Activated T-helper 9 cell treated with anti-CD3 and anti-CD28 coated beads, Interleukin-2, amount 50 U/mL, for 16 hours (primary cell): ENCODE measurements around the gene MTX1.
"Not testable (repeated sequence)": the region's sequence is repeated elsewhere in the genome, so short reads cannot be mapped to it uniquely, and the experiment has no call there.

Experiments
- DNase-seq: peaks from one replicate; pipeline ENCODE4 v3.0.0-alpha.2; 2020; ENCODE audit warnings: low read depth

MTX1 gene

DNA sequence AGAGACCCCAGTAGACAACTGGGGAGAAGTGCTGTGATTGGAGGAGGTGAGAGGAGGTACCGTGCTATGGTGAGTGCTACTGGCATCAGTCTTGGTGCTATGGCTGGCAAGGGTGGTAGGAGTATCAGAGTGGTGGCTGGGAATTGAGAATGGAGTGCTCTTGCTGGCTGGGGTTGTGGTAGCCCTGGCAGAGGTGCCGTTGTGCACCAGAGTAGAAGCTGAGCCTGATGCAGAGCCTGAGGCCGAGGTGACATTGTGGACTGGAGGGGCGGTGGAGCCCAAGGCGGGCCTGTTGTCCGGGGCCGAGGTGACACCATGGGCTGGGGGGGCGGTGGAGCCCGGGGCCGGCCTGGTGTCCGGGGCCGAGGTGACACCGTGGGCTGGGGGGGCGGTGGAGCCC, 20.2 kb upstream of the MTX1 start:
- no peak for DNase-seq

DNA sequence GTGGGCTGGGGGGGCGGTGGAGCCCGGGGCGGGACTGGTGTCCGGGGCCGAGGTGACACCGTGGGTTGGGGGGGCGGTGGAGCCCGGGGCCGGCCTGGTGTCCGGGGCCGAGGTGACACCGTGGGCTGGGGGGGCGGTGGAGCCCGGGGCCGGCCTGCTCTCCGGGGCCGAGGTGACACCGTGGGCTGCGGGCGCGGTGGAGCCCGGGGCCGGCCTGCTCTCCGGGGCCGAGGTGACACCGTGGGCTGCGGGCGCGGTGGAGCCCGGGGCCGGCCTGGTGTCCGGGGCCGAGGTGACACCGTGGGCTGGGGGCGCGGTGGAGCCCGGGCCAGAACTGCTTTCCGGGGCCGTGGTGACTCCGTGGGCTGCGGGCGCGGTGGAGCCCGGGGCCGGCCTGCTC, 18.6 kb upstream of the MTX1 start:
- DNase-seq: not testable (repeated sequence)

DNA sequence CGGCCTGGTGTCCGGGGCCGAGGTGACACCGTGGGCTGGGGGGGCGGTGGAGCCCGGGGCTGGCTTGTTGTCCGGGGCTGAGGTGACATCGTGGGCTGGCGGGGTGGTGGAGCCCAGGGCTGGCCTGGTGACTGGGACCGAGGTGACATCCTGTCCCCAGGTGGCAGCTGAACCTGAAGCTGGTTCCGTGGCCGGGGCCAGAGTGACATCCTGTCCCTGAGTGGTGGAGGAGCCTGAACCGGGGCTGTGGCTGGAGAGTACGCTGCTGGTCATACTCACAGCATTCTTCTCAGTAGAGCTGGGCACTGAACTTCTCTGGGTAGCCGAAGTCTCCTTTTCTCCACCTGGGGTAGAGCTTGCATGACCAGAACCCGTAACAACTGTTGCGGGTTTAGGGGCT, 16.6 kb upstream of the MTX1 start:
- no peak for DNase-seq

DNA sequence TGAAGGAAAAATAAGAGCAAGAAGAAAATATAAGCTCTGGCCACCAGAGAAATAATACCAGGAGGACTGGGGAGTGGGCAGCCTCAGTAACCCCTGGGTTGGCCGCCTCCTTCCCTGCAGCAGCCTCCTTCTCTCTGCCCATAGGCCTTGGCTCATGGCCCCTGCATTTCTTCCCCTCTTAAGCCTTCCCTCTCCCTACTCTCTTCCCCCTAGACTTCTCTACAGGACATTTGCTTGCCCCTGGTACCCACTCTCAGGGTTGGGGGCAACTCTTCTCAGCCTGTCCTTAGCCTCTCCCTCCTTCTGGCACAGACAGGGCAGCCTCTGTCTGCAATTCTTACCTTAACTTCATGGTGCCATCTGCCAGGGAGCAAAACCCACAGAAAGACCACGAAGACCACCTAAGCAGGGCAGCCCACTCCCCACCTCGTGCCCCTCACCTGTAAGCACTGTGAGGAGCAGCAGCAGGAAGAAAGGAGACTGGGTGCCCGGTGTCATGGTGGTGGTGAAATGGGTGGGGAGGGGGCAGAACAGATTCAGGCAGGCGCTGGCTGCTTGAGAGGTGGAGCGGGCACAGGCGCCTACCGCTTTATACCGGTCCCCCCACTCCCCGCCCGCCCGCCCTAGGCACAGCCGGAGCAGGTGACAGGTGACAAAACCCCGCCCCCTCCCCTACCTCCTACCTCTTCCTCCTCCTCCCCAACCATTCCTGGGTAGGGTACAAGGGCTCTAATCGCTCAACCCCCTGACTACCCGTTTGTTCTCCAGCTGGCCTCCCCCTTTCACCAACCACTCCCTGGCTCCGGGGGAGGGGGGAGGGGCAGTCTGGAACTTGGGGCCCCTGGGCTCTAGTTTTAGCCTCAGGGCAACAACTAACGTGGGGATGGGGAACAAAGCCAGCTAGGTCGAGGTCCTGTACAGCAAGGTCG, 15.9 kb upstream of the MTX1 start:
- DNase-seq: no peak

DNA sequence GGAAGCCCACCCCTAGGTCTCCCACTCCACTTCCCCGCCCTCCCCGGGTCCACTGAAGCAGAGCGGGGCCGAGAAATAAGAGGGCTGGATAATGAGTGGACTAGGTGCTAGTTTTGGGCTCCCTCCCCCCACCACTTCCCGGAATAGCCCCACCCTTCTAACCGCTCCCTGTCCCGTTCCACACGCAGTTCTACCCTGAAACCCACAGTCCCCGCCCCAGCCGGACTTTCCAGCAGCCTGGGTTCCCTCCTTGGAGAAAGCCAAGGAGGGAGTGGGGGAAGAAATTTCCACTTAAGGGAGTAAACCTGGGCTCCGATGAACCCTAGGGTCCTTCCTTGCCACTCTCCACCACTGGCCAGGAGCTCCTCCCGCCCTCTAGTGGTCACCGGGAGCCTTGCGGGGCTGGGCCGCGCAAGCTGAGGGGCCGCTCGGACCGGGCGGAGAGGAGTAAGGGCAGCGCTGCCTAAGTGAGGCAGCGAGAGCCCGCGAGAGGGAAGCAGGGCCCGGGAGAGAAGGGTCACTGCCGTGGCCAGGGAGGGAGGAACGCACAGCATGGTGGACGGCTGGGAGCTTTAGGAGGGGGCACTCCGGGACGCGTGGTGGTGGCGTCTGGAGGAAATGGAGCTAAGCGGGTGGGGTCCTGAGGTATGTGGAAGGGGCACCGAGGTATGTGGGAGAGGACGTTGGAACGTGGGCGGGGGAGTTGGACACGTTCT, 15.1 kb upstream of the MTX1 start:
- peak; percentile 67 for DNase-seq

DNA sequence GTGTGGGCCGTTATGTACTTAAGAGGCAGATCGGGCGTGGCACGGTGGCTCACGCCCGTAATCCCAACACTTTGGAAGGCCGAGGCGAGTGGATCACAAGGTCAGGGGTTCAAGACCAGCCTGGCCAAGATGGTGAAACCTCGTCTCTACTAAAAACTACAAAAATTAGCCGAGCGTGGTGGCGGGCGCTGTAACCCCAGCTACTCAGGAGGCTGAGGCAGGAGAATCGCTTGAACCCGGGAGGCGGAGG, 14.6 kb upstream of the MTX1 start:
- not testable (repeated sequence) for DNase-seq

DNA sequence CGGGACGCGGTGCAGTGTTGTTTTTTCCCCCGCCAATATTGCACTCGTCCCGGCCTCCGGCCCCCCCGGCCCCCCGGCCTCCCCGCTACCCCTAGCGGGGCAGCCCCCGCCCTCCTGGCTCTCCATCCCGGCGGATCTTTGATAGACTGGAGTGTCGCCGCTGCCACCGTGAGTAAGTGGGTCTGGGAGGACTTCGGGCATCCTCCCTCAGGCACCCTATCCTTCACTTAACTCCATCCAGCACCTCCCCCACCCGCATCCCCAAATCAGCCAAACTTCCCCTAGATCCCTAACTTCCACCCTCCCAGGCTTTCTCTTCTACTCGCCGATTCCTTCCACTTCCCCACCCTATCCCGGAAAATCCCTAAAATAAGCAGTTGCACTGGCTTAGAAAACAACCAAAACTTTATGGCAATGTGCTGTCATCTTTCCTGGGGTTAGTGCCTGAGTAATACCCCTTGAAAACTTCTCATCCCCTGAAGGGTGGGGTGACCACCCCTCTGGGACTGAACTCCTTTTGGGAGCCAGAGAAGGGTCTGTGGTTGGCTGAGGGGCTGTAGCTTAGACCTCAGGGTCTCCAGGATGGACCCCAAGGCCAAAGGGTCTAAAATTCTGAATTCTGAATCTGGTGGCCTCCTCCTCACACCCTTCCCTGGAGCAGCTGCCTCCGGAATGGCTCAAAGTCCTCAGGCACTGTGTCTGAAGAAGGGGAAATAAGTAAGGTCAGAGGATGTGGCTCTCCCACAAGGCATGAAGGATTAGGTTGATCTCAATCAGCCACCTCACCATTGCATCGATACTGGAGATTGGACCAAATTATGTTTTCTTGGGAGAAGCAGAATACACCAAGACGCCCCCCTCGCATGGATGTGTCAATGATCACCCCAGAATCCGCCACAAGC, 13.0 kb upstream of the MTX1 start:
- no peak for DNase-seq

DNA sequence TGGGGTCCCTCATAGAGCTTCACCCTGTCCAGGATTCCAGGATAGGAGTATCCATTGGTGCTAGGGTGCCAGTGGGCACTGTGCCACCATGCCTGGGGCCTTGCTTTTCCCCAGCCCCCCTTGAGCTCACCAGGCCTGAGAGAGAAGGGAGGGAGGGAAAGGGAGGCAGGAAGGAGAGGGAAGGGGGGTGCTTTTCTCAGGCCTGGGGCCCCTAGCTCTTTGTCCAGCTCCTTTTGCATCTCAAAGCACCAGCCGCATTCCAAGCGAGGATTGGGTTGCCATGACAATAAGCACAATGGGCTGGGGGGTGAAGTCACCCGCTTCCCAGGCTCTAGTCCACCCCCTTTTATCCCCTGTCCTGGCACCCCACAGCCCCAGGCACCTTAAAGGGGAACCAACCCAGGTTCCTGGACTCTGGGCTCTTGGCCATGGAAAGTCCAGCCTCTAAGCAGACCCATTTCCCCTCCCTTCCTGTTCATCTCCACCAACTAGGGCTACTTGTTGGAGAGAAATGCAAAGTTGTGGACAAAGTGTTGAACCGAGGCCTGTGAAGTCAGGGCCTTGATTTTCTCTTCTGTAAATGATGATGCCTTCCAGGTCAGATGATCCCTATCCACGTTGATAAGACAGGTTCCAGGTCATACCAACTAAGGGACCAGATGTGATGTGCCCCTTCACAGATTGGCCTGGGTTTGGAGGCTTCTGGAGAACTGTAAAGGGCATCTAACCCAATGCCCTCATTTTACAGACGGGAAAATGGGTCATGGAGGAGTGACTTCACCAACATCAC, 12.2 kb upstream of the MTX1 start:
- no peak for DNase-seq

DNA sequence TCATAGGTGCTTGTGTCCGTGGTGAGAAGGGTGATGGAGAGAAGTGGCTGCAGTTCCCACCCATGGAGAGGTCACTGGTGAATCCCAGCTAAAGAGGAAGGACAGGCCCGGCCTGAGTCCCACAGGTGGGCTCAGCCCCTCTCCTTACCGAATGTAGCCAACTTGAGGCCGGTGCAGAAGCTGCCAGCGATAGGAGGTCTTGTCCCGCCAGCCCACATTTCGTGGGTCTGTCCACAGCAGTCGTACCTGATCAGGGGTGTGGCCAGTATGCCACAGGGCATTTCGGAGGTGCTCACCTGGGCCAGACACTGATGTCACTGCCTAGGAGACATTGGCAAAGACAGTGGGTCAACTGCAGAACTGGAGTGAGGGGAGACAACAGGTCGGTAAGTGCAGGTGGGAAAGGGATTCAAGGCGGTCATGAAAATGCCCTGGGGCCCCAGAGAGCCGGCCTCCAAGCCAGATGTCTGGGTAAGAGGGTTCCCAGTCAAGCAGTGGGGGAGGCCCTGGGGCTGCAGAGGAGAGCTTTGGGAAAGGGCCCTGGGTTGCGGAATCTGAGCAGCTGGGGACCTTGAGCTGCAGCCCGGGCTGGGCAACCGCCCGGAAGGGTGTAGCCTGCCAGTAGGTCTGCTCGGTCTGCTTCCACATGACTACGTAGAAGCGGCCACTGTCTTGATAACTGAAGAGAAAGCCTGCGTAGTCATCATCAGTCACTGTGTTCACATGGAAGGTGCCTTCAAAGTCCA, 11.4 kb upstream of the MTX1 start:
- DNase-seq: no peak

DNA sequence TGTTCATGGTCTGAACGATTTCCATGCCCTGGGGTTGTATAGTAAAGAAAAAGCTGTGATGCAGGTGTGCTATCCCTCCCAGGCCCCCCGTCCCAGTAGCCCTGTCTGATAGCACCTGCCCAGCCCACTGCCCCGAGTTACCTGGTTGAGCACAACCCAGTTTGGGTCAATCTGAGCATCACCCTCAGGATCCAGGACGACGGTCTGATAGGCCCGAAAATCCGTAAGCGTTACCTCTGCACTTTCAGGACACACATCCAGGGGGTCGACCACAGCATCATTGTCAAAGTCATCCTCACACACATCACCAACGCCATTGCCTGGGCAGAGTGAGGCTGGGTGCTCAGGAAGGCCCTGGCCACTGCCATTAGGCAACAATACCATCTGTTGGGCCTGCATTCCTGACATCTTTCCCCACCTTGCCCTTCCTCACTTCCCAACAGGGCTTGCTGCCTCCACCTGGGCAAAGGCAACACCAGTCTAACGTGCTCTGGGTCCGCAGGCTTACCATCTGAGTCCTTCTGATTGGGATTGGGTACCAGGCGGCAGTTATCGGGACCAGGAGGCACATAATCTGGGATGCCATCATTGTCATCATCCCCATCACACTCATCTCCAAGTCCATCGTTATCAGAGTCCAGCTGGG, 10.5 kb upstream of the MTX1 start:
- DNase-seq: no peak

DNA sequence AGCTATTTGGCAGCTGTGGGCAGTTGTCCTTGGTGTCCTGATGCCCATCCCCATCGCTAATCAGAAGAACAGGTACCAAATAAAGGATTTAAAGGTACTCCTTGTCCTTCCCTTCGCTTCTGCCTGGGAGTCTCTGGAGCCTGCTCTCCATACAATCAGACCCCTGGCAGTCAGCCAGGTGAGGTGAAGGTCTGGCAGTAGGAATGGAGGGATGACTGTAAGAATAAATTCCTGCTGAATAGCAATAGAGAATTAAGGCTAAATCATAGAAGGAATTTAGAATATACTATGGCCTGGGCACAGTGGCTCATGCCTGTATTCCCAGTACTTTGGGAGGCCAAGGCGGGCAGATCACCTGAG, 10.0 kb upstream of the MTX1 start:
- DNase-seq: no peak

DNA sequence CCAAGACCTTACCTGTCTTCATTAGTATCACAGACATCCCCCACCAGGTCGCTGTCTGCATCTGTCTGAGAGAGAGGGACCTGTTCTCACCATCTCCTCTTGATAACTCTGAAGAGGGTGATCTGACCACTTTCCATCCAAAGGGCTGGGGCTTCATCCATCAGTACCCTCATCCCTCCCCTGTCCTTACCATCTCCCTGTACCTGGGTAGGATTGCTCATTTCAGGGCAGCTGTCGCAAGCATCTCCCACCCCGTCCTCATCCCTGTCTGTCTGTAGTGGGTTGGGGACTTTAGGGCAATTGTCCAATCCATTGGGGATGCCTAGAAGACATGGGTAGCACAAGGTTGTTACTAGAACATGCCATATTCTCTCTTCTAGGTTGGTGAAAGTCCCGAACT, 8.7 kb upstream of the MTX1 start:
- DNase-seq: no peak

DNA sequence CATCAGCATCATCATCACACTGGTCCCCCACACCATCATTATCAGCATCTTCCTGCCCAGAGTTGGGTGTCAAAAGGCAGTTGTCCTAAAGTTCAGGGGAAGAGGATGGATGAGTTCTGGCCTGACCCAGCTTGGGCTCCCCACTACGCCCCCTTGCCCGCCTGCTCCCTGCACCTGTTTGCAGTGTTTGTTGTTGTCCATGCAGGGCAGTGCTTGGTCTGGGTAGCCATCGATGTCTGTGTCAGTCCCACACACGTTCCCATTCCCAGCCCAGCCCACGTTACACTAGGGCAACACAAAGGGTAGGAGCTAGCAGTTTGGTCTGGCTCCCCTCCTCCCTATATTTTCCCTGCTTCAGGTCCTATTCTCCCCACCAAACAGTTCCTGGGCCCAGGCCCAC, 7.6 kb upstream of the MTX1 start:
- no peak for DNase-seq

DNA sequence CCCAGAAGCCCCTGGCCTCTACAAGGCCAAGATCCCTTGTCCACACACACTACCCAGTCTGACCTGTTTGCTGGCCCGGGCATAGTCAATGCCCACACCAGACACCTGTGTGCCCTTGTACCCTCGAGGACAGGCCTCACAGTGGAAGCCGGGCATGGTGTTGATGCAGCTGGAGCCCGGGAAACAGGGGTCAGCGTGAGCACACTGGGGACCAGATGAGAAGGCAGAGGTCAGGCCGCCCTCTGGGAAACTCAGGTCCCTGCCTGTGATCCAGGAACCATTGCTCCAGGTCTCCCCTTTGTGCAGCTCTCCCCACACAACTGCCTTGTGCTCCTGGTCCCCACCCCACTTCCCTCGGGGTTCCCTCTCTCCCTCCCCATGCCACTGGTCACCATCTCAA, 6.3 kb upstream of the MTX1 start:
- DNase-seq: no peak

DNA sequence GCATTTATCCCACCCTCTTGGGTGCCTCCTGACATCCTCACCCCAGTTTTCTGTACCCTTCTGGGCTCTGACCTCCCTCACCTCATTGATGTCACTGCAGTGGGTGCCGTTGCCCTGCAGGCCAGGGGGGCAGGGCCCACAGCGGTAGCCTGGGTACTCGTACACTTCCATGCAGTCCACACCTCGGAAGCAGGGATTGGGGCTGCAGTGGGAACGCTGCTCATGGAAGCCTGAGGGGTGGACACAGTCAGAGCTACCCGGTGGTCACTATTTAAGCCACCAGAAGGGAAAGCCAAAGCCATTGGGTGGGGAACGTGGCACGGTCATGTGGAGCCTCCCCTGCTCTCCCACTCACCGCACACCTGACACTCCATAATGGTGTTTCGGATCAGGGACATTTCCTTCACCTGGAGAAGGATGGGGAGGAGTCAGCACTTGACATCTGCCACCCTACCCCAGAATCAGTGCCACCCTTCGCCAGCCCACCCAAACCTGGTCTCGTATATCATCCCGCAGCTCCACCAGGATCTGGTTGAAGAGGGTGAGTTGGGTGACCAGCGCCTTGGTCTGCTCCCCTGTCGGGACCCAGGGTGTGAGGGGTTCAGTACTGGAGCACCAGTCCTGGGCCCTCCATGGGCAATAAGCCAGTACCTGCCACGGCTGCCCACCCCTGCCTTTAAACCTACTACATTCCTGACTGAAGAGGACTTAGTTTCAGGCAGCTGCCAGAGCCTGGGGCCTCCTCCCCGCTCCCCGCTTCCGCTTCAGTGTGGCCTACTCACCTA, 5.6 kb upstream of the MTX1 start:
- no peak for DNase-seq

DNA sequence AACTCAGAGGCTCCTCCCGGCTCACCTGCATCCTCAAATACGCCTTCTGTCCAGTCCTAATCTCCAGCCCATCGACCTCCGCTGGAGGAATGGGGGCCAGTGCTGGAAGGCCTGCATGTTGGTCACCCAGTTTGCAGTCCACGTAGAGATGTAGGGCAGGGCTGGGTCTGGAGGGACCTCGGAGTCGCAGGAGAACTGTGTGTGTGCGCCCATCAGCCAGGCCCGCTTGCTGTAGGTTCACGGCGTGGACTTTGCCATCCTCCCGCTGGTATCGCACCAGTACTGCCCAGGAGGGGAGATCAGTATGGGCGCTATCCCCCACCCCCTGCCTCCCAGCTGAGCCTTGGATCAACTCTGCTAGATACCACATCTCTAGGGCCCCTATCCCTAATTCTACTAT, 3.5 kb upstream of the MTX1 start:
- no peak for DNase-seq

DNA sequence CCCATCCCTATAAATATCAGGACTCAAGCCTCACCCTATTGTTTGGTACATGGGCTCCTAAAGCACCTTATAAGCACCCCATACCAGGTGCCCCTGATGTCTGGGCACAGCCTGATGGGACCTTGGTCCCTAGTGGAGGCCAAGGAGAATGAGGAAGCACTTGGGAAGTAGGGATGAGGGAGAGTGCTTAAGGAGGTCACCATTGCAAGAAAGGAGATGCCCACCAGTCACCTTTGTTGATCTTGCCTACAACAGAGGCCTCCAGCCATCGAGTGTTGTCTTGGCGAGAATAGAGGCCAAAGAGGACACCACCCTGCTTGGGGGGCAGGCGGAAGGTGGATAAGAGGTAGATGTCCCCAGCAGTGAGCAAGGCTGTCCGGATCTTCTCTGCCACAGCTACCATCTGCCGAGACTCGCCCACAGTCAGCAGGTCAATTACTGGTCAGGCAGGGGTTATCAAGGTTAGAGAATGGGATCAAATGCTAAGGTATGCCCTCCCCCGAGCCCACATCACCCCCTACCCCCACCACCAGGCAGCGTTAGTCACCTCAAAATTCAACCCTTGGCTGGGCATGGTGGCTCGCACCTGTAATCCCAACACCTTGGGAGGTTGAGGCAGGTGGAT, 2.4 kb upstream of the MTX1 start:
- DNase-seq: no peak

DNA sequence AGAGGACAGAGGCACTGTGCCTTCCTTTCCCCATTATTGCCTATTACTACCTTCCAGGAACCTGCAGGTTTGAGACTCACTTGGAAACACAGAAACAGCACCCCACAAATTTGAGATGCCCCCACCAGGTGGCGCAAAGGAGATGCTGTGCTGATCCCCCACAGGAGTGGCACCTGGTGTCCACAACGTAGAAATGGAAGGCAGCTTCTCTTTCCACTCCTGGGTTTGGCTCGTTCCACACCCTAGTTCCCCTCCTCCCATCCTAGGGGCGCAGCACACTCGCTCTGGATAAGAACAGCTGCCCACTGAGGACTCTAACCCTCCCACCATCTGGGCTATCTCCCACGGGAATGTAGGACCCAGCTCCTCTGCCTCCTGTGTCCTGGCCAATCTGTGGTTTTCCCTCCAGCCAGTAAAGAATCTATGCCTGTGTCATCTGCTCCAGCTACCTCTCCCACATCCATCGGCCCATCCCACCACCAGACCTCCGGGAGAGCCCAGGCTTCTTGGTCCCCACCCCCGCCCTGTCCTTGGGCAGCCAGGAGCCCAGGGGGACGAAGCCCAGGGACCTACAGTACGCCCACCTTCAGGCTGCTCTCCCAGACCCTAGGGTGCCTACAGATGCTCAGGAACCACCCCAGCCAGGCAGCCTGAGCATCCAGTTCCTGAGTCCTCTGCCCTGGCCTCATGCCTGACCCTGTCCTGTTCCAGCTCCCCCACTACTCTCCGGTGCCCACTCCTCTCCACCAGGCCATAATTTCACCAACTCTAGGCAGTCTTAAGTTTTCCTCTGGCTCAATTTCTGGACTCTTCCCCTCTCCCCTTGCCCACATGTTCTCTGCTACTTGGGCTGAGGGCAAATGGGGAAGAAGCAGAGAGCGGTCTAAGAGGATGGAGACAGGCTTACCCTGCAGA, 1.3 kb upstream of the MTX1 start:
- peak; percentile 81 for DNase-seq
